K562 (cell line): ENCODE results near the gene ZSWIM4. TPM values are rescaled to one million over a fixed set of nuclear protein-coding genes. Genes with fewer than 3 reads are reported as not detected.

Experiments
- AFF4 ChIP-seq: sonication (generic); formaldehyde crosslinking; IDR thresholded peaks from 2 replicates; pipeline ENCODE4 v1.8.0; 2023; ENCODE audit warnings: mild to moderate bottlenecking, missing genetic modification reagents
- CEBPB ChIP-seq: fragments of 450-650 bp; IDR thresholded peaks from 2 replicates; pipeline ENCODE4 v1.6.1; 2016; ENCODE audit warnings: missing genetic modification characterization, missing compliant biosample characterization
- GATA2 ChIP-seq: sonication (generic); formaldehyde crosslinking; IDR thresholded peaks from 2 replicates; pipeline ENCODE4 v1.4.0; 2020; ENCODE audit warnings: mild to moderate bottlenecking, missing genetic modification reagents
- GTF2A2 ChIP-seq: IDR thresholded peaks from 2 replicates; pipeline ENCODE4 v1.6.1; 2016; ENCODE audit warnings: mild to moderate bottlenecking, missing genetic modification characterization, missing compliant biosample characterization
- HMG20A ChIP-seq: fragments of 450-650 bp; formaldehyde crosslinking; conservative IDR thresholded peaks from 2 replicates; pipeline ENCODE4 v1.4.0; 2020; ENCODE audit warnings: mild to moderate bottlenecking, mixed read lengths
- HMG20B ChIP-seq: fragments of 250-450 bp; sonication (Bioruptor Pico); IDR thresholded peaks from 2 replicates; pipeline ENCODE4 v1.5.0; 2021; ENCODE audit warnings: mild to moderate bottlenecking
- NFE2 ChIP-seq: IDR thresholded peaks from 2 replicates; pipeline ENCODE4 v1.6.1; 2014; ENCODE audit warnings: antibody characterized with exemption, low read depth
- PCBP2 ChIP-seq: fragments of 200-400 bp; formaldehyde crosslinking; IDR thresholded peaks from 2 replicates; pipeline ENCODE4 v1.6.1; 2018; ENCODE audit warnings: low read length, low read depth, mild to moderate bottlenecking, moderate library complexity; ENCODE audit not compliant: poor library complexity, severe bottlenecking
- PTRF ChIP-seq: fragments of 450-650 bp; IDR thresholded peaks from 2 replicates; pipeline ENCODE4 v1.6.1; 2016; ENCODE audit warnings: mild to moderate bottlenecking, missing genetic modification characterization, missing compliant biosample characterization
- RBM15 ChIP-seq: fragments of 200-400 bp; formaldehyde crosslinking; IDR thresholded peaks from 2 replicates; pipeline ENCODE4 v1.6.1; 2018; ENCODE audit warnings: mild to moderate bottlenecking, low read length, moderate library complexity; ENCODE audit not compliant: insufficient read depth
- SRSF9 ChIP-seq: fragments of 200-400 bp; formaldehyde crosslinking; IDR thresholded peaks from 2 replicates; pipeline ENCODE4 v1.6.1; 2017; ENCODE audit warnings: low read depth, low read length, borderline replicate concordance
- TAF9B ChIP-seq: fragments of 450-650 bp; IDR thresholded peaks from 2 replicates; pipeline ENCODE4 v1.6.1; 2018; ENCODE audit warnings: mild to moderate bottlenecking; ENCODE audit not compliant: partially characterized antibody
- ZNF224 ChIP-seq: sonication (generic); formaldehyde crosslinking; IDR thresholded peaks from 2 replicates; pipeline ENCODE4 v1.8.0; 2022; ENCODE audit warnings: mild to moderate bottlenecking, missing genetic modification reagents
- ZNF277 ChIP-seq: fragments of 250-450 bp; sonication (Bioruptor Pico); IDR thresholded peaks from 2 replicates; pipeline ENCODE4 v1.8.0; 2022; ENCODE audit warnings: inconsistent platforms, mild to moderate bottlenecking, moderate library complexity, borderline replicate concordance
- ZNF778 ChIP-seq: fragments of 450-650 bp; formaldehyde crosslinking; IDR thresholded peaks from 2 replicates; pipeline ENCODE4 v1.4.0; 2020; ENCODE audit warnings: mild to moderate bottlenecking, moderate library complexity
- polyA plus RNA-seq, 8 experiments: library from polyadenylated mRNA; depleted of rRNA in 4 of 8; stranded (reverse) in 5 of 8; unstranded in 3 of 8; fragments of >200 nt; fragmentation: Nextera tagmentation in 2 of 8; fragmentation: Illumina TruSeq in 1 of 8; extraction: Ambion mirVana in 2 of 8; extraction: Trizol in 1 of 8; gene quantifications; 2 replicates each; pipeline versions ENCODE4 v1.2.1 to v1.2.3, GENCODE V29; 2011 to 2014; ENCODE audit warnings: inconsistent platforms in 1 of 8, missing spikeins in 1 of 8
- total RNA-seq, 7 experiments: library from RNA; depleted of rRNA in 6 of 7; stranded (reverse); fragments of >200 nt in 6 of 7; fragmentation: Illumina TruSeq in 2 of 7; extraction: Trizol in 2 of 7; gene quantifications; 2 replicates each; pipeline versions ENCODE4 v1.2.1 to v1.2.3, GENCODE V29; 2011 to 2021; ENCODE audit warnings: low replicate concordance in 1 of 7
- TF ChIP-seq, protein P1 (sequence below): fragments of 250-450 bp; sonication (Bioruptor Pico); IDR thresholded peaks from 2 replicates; pipeline ENCODE4 v1.8.0; 2021; ENCODE audit warnings: moderate library complexity, mild to moderate bottlenecking, inconsistent platforms
- TF ChIP-seq, protein P2 (sequence below): fragments of 200-800 bp; sonication (Bioruptor generic); IDR thresholded peaks from 2 replicates; pipeline ENCODE4 v1.6.1; 2016; ENCODE audit warnings: missing genetic modification characterization, missing compliant biosample characterization

Gene ZSWIM4
- total and polyA plus RNA-seq, 9 of the 15 experiments (the other 6 are each of a cell fraction or from before 2014, with no cell fraction given) = 0.25 to 3.7 (median 0.79) TPM; not detected in 2

GRCh38 chr19:13849991-13850909 is 55.0 kb downstream of the ZSWIM4 start (continued):
- TF ChIP-seq, protein P1, sequence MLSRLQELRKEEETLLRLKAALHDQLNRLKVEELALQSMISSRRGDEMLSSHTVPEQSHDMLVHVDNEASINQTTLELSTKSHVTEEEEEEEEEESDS = no peak
- TF ChIP-seq HMG20A = no peak
- TF ChIP-seq, protein P2, sequence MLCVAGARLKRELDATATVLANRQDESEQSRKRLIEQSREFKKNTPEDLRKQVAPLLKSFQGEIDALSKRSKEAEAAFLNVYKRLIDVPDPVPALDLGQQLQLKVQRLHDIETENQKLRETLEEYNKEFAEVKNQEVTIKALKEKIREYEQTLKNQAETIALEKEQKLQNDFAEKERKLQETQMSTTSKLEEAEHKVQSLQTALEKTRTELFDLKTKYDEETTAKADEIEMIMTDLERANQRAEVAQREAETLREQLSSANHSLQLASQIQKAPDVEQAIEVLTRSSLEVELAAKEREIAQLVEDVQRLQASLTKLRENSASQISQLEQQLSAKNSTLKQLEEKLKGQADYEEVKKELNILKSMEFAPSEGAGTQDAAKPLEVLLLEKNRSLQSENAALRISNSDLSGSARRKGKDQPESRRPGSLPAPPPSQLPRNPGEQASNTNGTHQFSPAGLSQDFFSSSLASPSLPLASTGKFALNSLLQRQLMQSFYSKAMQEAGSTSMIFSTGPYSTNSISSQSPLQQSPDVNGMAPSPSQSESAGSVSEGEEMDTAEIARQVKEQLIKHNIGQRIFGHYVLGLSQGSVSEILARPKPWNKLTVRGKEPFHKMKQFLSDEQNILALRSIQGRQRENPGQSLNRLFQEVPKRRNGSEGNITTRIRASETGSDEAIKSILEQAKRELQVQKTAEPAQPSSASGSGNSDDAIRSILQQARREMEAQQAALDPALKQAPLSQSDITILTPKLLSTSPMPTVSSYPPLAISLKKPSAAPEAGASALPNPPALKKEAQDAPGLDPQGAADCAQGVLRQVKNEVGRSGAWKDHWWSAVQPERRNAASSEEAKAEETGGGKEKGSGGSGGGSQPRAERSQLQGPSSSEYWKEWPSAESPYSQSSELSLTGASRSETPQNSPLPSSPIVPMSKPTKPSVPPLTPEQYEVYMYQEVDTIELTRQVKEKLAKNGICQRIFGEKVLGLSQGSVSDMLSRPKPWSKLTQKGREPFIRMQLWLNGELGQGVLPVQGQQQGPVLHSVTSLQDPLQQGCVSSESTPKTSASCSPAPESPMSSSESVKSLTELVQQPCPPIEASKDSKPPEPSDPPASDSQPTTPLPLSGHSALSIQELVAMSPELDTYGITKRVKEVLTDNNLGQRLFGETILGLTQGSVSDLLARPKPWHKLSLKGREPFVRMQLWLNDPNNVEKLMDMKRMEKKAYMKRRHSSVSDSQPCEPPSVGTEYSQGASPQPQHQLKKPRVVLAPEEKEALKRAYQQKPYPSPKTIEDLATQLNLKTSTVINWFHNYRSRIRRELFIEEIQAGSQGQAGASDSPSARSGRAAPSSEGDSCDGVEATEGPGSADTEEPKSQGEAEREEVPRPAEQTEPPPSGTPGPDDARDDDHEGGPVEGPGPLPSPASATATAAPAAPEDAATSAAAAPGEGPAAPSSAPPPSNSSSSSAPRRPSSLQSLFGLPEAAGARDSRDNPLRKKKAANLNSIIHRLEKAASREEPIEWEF (CRISPR knock-in tag) = no peak
- TF ChIP-seq GATA2 (CRISPR knock-in tag) = no peak
- no peak for TF ChIP-seq GTF2A2 (tag)
- TF ChIP-seq CEBPB (tag) = no peak
- no peak for TF ChIP-seq TAF9B
- TF ChIP-seq ZNF778 (CRISPR knock-in tag) = no peak
- no peak for TF ChIP-seq PCBP2
- TF ChIP-seq PTRF = no peak
- no peak for TF ChIP-seq AFF4 (CRISPR knock-in tag)
- no peak for TF ChIP-seq HMG20B (CRISPR knock-in tag)
- no peak for TF ChIP-seq ZNF224 (CRISPR knock-in tag)
- TF ChIP-seq RBM15 = no peak
- no peak for TF ChIP-seq NFE2
- TF ChIP-seq ZNF277 = no peak
- TF ChIP-seq SRSF9 = no peak
